HFF-Myc (cell line): ENCODE measurements around the gene BRMS1L.
A peak's percentile ranks its signal among the peaks of the same experiment; 100 is the strongest.

Experiments
- DNase-seq: peaks from one replicate; pipeline ENCODE4 v3.0.0-alpha.2; 2011; ENCODE audit warnings: low read depth; ENCODE audit errors: extremely low read depth
- H3K4me3 ChIP-seq: replicated peaks from 2 replicates; pipeline ENCODE4 v1.5.1; 2011; ENCODE audit warnings: low read depth, mild to moderate bottlenecking, control low read depth, low read length
- TF ChIP-seq, protein P1 (sequence below): IDR thresholded peaks from 2 replicates; pipeline ENCODE4 v1.5.1; 2012; ENCODE audit warnings: mild to moderate bottlenecking, low read depth, low read length, control low read depth; ENCODE audit errors: missing control alignments

Gene BRMS1L

DNA sequence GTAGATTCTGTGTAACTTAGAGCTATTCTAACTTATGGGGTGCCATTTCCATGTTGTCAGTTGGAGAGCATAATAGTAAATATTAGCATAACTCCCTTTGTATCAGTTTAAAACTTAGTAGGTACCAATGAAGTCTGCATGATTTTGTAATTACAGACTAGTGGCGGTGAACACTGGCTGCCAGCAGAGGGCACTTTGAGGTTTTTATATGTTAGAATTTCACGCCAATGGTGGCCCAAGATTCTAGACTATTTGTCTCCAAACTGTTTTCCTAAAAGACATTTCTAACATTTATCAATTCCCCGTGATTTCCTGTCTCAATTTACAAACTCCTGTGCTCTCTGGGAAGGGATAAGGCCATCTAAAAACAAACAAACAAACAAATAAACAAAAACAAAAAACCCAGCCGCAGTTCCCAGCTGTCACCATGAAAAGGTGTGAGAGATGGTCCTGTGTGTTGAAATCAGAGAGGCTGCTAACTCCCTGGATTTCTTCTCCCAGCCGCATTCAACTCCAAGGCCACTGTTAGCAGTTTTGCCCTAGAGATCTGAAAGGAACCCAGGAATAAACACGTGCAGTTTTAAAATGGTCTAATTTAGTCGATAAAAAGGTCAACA is 57.6 kb downstream of the BRMS1L start:
- DNase-seq: no peak
- TF ChIP-seq, protein P1, sequence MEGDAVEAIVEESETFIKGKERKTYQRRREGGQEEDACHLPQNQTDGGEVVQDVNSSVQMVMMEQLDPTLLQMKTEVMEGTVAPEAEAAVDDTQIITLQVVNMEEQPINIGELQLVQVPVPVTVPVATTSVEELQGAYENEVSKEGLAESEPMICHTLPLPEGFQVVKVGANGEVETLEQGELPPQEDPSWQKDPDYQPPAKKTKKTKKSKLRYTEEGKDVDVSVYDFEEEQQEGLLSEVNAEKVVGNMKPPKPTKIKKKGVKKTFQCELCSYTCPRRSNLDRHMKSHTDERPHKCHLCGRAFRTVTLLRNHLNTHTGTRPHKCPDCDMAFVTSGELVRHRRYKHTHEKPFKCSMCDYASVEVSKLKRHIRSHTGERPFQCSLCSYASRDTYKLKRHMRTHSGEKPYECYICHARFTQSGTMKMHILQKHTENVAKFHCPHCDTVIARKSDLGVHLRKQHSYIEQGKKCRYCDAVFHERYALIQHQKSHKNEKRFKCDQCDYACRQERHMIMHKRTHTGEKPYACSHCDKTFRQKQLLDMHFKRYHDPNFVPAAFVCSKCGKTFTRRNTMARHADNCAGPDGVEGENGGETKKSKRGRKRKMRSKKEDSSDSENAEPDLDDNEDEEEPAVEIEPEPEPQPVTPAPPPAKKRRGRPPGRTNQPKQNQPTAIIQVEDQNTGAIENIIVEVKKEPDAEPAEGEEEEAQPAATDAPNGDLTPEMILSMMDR: peak; percentile 60
- no peak overlapping the region for H3K4me3 ChIP-seq

GRCh38 chr14:35890308-35890707 is 64.2 kb downstream of the BRMS1L start:
- TF ChIP-seq, protein P1: no peak

DNA sequence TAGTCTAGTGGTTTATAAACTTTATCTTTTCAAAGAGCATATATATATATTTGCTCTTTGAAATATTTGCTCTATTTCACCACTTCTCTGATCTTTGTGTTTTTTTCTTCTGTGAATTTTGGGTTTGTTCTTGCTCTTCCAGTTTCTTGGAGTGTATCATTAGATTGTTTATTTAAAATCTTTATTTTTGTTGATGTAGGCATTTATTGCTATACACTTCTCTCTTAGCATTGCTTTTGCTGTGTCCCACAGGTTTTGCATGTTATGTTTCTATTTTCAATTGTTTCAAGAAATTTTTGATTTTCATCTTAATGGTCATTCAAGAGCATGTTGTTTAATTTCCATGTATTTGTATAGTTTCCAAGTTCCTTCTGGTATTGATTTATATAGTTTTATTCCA is 69.1 kb downstream of the BRMS1L start:
- TF ChIP-seq, protein P1: no peak
- DNase-seq: no peak
- H3K4me3 ChIP-seq: no peak overlapping the region

More at GRCh38 chr14:35890308-35890707, 64.2 kb downstream of the BRMS1L start:
- H3K4me3 ChIP-seq: no peak overlapping the region
- no peak for DNase-seq

DNA sequence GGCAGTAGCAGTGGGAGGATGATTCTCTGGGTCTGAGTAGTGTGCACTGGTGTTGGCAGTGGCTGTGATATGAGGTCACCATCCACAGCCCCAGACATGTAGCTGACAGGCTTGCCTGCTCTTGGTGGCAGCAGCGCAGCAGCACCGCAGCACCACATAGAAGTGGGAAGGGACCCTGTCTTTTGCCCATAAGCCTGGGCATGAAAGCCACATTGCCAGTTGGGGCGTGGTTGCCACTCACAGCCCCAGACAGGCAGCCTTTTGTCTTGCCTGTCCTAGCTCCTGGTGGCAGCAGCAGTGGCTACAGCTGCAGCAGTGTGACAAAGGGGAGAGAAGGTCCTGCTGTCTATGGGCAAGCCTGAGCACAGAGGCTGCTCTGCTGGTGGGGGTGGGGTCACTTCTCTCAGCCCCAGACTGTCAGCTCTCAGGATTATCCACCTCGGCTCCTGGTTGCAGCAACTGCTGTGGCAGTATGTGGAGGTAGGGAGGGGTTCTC is 71.5 kb downstream of the BRMS1L start:
- no peak overlapping the region for H3K4me3 ChIP-seq
- no peak for DNase-seq
- TF ChIP-seq, protein P1: no peak

DNA sequence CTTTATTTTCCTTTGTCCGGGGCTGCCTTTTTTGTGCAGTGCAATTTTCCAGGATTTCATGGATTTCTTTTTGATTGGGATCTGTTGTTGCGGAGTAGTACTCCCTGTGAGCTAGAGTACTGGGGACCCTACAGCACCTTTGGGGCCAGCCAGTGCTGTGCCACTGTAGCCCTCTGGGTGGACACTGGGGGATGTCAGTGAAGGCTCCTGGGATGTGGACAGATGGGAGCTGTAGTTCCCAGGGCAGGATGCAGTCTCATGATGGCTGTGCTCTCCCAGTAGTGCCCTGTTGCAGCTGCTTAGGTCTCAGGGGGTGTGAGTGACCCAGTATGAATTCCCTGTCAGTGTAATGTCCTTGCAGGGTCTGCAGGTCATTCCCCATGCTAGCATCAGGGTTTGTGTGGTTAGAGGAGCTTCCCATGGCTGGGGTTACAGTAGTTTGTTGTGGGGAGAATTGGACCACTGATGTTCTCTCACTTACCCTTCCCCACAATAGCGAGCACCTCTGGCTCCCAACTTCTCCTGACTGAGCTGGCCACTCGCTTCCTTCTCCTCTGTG is 72.2 kb downstream of the BRMS1L start:
- TF ChIP-seq, protein P1: no peak
- DNase-seq: no peak
- H3K4me3 ChIP-seq: no peak overlapping the region

- DNase-seq: no peak
- TF ChIP-seq, protein P1: no peak
- no peak overlapping the region for H3K4me3 ChIP-seq
Measured at GRCh38 chr14:35900741-35901140, 74.6 kb downstream of the BRMS1L start.
